Esophagus squamous epithelium (tissue), 4 donors: ENCODE results near the gene SPRYD3.

Source experiments
- POLR2A ChIP-seq, 4 donors: fragments of 450-650 bp; IDR thresholded peaks; one replicate each; pipeline ENCODE4 v1.6.1; 2017; ENCODE audit warnings: antibody characterized with exemption in 4 of 4, mild to moderate bottlenecking in 4 of 4, moderate library complexity in 3 of 4
- TF ChIP-seq, protein P1 (sequence below), 6 experiments: fragments of 450-650 bp in 4 of 6; fragments of 200-600 bp in 2 of 6; sonication (generic) in 2 of 6; IDR thresholded peaks; one replicate each; pipeline ENCODE4 v1.5.1; 2016 to 2019; ENCODE audit warnings: antibody characterized with exemption in 6 of 6, mild to moderate bottlenecking in 4 of 6, moderate library complexity in 4 of 6

DNA sequence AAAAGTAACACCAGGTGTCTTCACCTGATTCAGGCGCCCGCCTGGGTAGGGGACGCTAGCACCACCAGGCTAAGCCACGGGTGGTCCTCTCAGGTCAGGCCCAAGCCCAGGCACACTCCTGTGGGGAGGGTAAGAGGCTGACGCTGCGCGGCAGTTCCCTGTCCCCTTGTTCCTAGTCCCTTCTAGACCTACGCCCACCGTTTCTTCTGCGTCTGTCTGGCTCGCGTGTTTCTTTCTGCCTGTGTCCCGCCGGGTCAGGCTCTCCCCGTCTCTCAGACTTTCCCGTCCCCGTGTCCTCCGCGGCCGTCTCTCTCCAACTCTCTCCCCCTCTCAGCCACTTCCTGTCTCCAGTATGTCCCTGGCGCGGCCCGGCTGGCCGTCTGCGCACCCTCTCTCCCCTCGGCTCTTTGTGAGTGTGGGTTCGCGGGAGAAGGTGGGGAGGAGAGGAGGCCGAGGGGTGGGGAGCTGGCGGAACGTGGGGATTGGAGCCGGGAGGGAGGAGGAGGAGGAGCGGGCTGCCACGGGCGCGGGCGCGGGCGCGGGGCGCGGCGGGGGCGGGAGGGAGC is 32.5 kb downstream of the SPRYD3 start:
- TF ChIP-seq, protein P1, sequence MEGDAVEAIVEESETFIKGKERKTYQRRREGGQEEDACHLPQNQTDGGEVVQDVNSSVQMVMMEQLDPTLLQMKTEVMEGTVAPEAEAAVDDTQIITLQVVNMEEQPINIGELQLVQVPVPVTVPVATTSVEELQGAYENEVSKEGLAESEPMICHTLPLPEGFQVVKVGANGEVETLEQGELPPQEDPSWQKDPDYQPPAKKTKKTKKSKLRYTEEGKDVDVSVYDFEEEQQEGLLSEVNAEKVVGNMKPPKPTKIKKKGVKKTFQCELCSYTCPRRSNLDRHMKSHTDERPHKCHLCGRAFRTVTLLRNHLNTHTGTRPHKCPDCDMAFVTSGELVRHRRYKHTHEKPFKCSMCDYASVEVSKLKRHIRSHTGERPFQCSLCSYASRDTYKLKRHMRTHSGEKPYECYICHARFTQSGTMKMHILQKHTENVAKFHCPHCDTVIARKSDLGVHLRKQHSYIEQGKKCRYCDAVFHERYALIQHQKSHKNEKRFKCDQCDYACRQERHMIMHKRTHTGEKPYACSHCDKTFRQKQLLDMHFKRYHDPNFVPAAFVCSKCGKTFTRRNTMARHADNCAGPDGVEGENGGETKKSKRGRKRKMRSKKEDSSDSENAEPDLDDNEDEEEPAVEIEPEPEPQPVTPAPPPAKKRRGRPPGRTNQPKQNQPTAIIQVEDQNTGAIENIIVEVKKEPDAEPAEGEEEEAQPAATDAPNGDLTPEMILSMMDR (IDR thresholded peaks at IDR 0.05): no peak
- peak in 2 of 4 donors; percentile 91 to 97 for TF ChIP-seq POLR2A (IDR thresholded peaks at IDR 0.05)
